Small intestine (tissue), 7 donors: ENCODE data around the gene HMCN2. TPM values are rescaled to one million over a fixed set of nuclear protein-coding genes. Genes with fewer than 3 reads are reported as not detected.
A peak's percentile ranks its signal among the peaks of the same experiment; 100 is the strongest.

Experiments
- DNase-seq, 2 donors: peaks; one replicate each; pipeline versions ENCODE4 v3.0.0 to v3.0.0-alpha.2; 2013
- FAIRE-seq: peaks from 2 replicates; lab custom pipeline; 2012; peaks lifted over from hg19 to GRCh38; lab: Jason Lieb, UNC
- H3K27ac ChIP-seq, 3 donors: one replicate each; pipeline ENCODE4 v1.5.1; 2013; ENCODE audit warnings: low read length in 2 of 3, mild to moderate bottlenecking in 2 of 3, control low read depth in 1 of 3, inconsistent platforms in 1 of 3, low read depth in 1 of 3, moderate library complexity in 1 of 3
- H3K27me3 ChIP-seq, 3 donors: one replicate each; pipeline ENCODE4 v1.6.1; 2013; ENCODE audit warnings: low read length in 3 of 3, inconsistent platforms in 1 of 3; ENCODE audit not compliant: control insufficient read depth in 3 of 3, insufficient read depth in 3 of 3
- H3K36me3 ChIP-seq, 3 donors: one replicate each; pipeline ENCODE4 v1.6.1; 2013; ENCODE audit warnings: low read length in 3 of 3, inconsistent platforms in 1 of 3, low read depth in 1 of 3, mild to moderate bottlenecking in 1 of 3, moderate library complexity in 1 of 3; ENCODE audit not compliant: control insufficient read depth in 3 of 3, insufficient read depth in 2 of 3
- H3K4me1 ChIP-seq, 3 donors: one replicate each; pipeline ENCODE4 v1.6.1; 2013; ENCODE audit warnings: low read length in 2 of 3, inconsistent platforms in 1 of 3, low read depth in 1 of 3, mild to moderate bottlenecking in 1 of 3, moderate library complexity in 1 of 3; ENCODE audit not compliant: control insufficient read depth in 3 of 3, insufficient read depth in 2 of 3
- H3K4me3 ChIP-seq, 3 donors: one replicate each; pipeline ENCODE4 v1.5.1; 2013; ENCODE audit warnings: low read length in 3 of 3, control low read depth in 1 of 3, inconsistent platforms in 1 of 3, low read depth in 1 of 3, mild to moderate bottlenecking in 1 of 3, moderate library complexity in 1 of 3
- H3K9me3 ChIP-seq, 2 donors: one replicate each; pipeline ENCODE4 v1.6.1; 2013; ENCODE audit warnings: low read depth in 1 of 2, low read length in 1 of 2; ENCODE audit not compliant: control insufficient read depth in 2 of 2, insufficient read depth in 1 of 2
- WGBS, 3 donors: extraction: QIAGEN DNeasy Blood & Tissue Kit; methylation state at CpG; one replicate each; pipeline ENCODE4 v1.1.7; 2013; 5-methylcytosine and 5-hydroxymethylcytosine counted together
- polyA plus RNA-seq, 4 donors: library from polyadenylated mRNA; stranded (reverse) in 3 of 4; unstranded in 1 of 4; fragments of 200-250 nt in 3 of 4; fragments of 120-200 nt in 1 of 4; gene quantifications; one replicate each; pipeline versions ENCODE4 v1.2.1 to v1.2.3, GENCODE V29; 2013
- donor health status: healthy with polysubstance abuse.
- donor health status: control.
- donor health status: control.
- donor health status: Bipolar disorder and iron deficiency.
- donor health status: healthy.

Gene HMCN2
- polyA plus RNA-seq, 4 donors, result 1.1 to 19.4 (median 10.6) TPM; not detected in 1

GRCh38 chr9:130236436-130236985 is 29.0 kb upstream of the HMCN2 start:
- Histone ChIP-seq H3K4me3 (no peak overlapping the region), H3K9me3 (no peaks in the 10 kb centered on the region), H3K36me3 (peaks cover 0 to 25% (median 0%) of the 10 kb centered on the region in 3 donors), H3K27ac (no peak overlapping the region), H3K27me3 (no peaks in the 10 kb centered on the region), H3K4me1 (no peaks in the 10 kb centered on the region)
- no peak for FAIRE-seq
- DNase-seq, result no peak
- WGBS, 3 donors, result 55 to 62% (median 60%) methylated on average over 10 of the region's 10 CpGs

- no peak for DNase-seq
- Histone ChIP-seq H3K4me1 (no peaks in the 10 kb centered on the region), H3K27me3 (no peaks in the 10 kb centered on the region), H3K27ac (peak overlapping the region in 1 of 3 donors; percentile 23), H3K9me3 (no peaks in the 10 kb centered on the region), H3K36me3 (peaks cover 0 to 25% (median 0%) of the 10 kb centered on the region in 3 donors), H3K4me3 (no peak overlapping the region)
- no peak for FAIRE-seq
- 70 to 80% (median 76%) methylated on average over 11 of the region's 11 CpGs for WGBS, 3 donors
Observed at GRCh38 chr9:130237076-130237475, 28.5 kb upstream of the HMCN2 start.

- H3K27ac ChIP-seq, result no peak overlapping the region
- WGBS, 3 donors, result 82 to 86% (median 86%) methylated on average over 17 of the region's 17 CpGs
- DNase-seq, result no peak
- peaks cover 0 to 3% (median 0%) of the 10 kb centered on the region in 3 donors for H3K4me1 ChIP-seq
- no peaks in the 10 kb centered on the region for H3K9me3 ChIP-seq
- peaks cover 0 to 24% (median 0%) of the 10 kb centered on the region in 3 donors for H3K36me3 ChIP-seq
- no peaks in the 10 kb centered on the region for H3K27me3 ChIP-seq
- no peak for FAIRE-seq
- no peak overlapping the region for H3K4me3 ChIP-seq
Observed at GRCh38 chr9:130237763-130238524, 27.6 kb upstream of the HMCN2 start.

GRCh38 chr9:130239363-130239695 is 26.2 kb upstream of the HMCN2 start:
- WGBS, 3 donors, result 87 to 90% (median 88%) methylated on average over 3 of the region's 3 CpGs
- DNase-seq, result no peak
- no peak for FAIRE-seq
- Histone ChIP-seq H3K27me3 (no peaks in the 10 kb centered on the region), H3K27ac (no peak overlapping the region), H3K36me3 (peaks cover 0 to 13% (median 0%) of the 10 kb centered on the region in 3 donors), H3K4me3 (no peak overlapping the region), H3K4me1 (peaks cover 0 to 8% (median 0%) of the 10 kb centered on the region in 3 donors), H3K9me3 (no peaks in the 10 kb centered on the region)

- Histone ChIP-seq H3K36me3 (peaks cover 0 to 9% (median 0%) of the 10 kb centered on the region in 3 donors), H3K9me3 (no peaks in the 10 kb centered on the region), H3K27me3 (no peaks in the 10 kb centered on the region), H3K27ac (no peak overlapping the region), H3K4me1 (peaks cover 0 to 8% (median 0%) of the 10 kb centered on the region in 3 donors), H3K4me3 (no peak overlapping the region)
- WGBS, 3 donors, result 14 to 36% (median 23%) methylated on average over 9 of the region's 9 CpGs
- peak in 1 of 2 donors; percentile 26 for DNase-seq
- no peak for FAIRE-seq
Observed at GRCh38 chr9:130239741-130240241, 25.8 kb upstream of the HMCN2 start.

GRCh38 chr9:130240410-130241197 is 25.0 kb upstream of the HMCN2 start:
- FAIRE-seq, result no peak

GRCh38 chr9:130241198-130241535 is 24.4 kb upstream of the HMCN2 start:
- no peak for FAIRE-seq

More at GRCh38 chr9:130240410-130241197, 25.0 kb upstream of the HMCN2 start:
- Histone ChIP-seq H3K27me3 (no peaks in the 10 kb centered on the region), H3K36me3 (peaks cover 0 to under 1% (median 0%) of the 10 kb centered on the region in 3 donors), H3K27ac (no peak overlapping the region), H3K9me3 (no peaks in the 10 kb centered on the region), H3K4me1 (peaks cover 0 to 8% (median 0%) of the 10 kb centered on the region in 3 donors), H3K4me3 (no peak overlapping the region)
- 69 to 72% (median 72%) methylated on average over 5 of the region's 5 CpGs for WGBS, 3 donors
- DNase-seq, result peak; percentile 73 to 80

More at GRCh38 chr9:130241198-130241535, 24.4 kb upstream of the HMCN2 start:
- no peaks in the 10 kb centered on the region for H3K36me3 ChIP-seq
- no peaks in the 10 kb centered on the region for H3K9me3 ChIP-seq
- no peak for DNase-seq
- peaks cover 0 to 8% (median 0%) of the 10 kb centered on the region in 3 donors for H3K4me1 ChIP-seq
- H3K4me3 ChIP-seq, result no peak overlapping the region
- 84 to 90% (median 87%) methylated on average over 1 of the region's 1 CpG for WGBS, 3 donors
- no peak overlapping the region for H3K27ac ChIP-seq
- H3K27me3 ChIP-seq, result no peaks in the 10 kb centered on the region
